GM19397 (cell line): ENCODE measurements around the gene CELSR1.

Source experiments
- ATAC-seq: cut with Tn5 transposase; IDR thresholded peaks from one replicate; pipeline ENCODE4 v1.9.1; 2021; ENCODE audit warnings: mild to moderate bottlenecking, moderate library complexity; ENCODE audit not compliant: unreplicated experiment

Gene CELSR1

DNA sequence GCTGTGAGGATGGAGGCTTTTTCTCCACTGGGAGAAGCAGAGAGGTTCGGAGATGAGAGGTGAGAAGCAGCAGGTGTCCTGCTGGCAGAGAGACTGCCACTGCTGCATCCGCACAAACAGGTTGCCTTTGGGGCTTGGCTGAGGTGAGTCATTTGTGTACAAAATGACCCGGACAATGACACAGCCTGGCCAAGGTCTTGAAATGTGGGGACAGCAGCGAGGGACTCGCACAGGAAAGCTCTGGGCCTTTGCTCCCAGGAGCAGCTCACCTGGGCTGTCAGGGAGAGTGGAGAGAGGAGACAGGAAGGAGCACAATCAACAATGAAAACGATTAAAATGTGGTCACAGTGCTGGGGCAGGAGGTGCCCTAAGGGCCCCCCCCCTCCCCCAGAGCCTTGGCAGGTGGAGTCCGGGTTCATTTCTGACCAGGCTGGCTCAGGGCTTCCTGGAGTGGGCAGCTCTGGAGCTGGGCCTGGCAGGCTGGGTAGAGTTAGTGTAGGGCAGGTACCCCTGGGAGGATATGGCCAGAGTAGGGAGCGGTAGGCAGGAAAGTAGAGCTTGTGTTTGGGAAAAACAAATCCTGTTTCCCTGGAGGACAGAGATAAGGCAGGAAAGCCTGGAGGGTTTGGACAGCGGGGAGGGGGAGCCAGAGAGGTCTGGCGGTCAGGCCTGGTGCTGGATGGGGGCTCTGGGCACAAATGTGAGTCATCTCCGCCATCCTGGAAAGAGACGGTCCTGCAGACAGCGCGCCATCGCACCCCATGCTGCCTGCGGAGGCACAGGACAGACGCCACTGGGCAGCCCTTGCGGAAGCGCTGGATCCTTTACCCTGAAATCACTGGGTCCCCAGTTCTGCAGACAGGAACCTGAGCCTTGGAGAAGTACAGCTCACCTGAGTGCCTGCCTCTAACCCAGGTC, 37.8 kb upstream of the CELSR1 start:
- ATAC-seq: no peak

GRCh38 chr22:46574438-46574992, 37.1 kb upstream of the CELSR1 start:
- ATAC-seq: no peak

GRCh38 chr22:46573781-46574437, 36.5 kb upstream of the CELSR1 start:
- no peak for ATAC-seq

DNA sequence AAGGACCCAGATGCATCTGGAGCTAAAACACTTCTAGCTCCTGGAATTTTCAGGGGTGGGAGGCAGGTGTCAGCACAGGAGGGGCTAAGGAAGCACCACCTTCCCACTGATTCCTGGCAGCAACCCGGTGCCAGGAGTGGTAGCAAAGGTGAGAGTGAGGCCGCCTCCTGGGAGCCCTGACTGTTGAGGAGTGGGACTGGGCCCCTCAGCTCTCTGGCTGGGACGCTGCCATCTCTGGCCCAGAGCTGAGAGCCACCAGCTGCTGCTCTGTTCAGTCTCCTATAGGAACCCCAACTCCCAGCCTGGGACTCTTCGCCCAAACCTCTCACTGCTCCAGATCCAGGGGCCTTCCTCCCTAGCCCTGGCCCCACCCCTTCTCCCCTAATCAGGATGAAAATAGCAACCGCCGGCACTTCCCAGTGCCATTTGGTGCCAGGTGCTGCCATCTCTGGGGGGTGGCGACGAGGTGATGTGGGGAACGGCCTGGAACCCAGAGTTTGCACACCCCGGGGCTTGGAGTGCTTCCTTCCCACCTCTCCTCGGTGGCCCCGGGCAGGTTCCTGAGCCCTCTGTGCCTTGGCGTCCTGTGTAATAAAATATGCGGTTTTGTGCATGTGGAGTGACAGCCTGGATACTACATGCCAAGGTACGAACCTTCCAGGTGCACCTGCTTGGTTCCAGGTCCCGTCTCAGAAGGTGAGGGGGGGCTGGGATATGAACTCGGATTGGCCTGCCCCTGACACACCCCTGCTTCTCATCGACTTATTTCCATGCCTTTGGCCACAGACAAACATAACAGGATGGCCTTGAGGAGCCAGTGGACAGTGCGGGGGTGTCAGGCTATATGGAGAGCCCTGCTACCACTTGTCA, 35.7 kb upstream of the CELSR1 start:
- no peak for ATAC-seq

DNA sequence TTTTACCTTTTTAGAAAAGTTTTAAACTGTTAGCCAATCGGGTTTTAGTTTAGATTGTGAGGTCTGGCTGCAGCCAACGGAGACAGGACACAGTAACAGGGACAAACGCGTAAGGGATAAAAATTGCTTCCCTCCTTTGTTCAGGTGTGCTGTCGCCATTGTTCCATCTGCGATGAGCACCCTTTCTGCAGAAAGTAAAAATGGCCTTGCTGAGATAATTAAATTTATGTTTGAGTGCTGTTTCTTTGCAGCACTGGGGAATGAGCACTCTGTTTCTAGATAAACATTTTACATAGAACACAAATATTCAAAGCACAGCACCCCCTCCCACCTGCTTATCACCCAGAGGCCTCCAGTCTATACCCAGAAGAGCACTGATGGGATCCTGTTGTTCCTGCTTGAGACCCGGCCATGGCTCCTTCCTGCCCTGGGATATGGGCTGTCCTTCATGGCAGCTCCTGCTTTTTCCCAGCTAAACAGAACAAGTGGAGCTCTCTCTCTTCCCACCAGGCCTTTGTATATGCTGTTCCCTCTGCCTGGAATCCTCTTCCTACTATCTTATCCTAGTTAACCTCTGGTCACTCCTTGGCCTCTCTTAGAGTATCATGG, 34.3 kb upstream of the CELSR1 start:
- no peak for ATAC-seq

- no peak for ATAC-seq
These were observed 32.7 kb upstream of the CELSR1 start for GRCh38 chr22:46569848-46570695.

DNA sequence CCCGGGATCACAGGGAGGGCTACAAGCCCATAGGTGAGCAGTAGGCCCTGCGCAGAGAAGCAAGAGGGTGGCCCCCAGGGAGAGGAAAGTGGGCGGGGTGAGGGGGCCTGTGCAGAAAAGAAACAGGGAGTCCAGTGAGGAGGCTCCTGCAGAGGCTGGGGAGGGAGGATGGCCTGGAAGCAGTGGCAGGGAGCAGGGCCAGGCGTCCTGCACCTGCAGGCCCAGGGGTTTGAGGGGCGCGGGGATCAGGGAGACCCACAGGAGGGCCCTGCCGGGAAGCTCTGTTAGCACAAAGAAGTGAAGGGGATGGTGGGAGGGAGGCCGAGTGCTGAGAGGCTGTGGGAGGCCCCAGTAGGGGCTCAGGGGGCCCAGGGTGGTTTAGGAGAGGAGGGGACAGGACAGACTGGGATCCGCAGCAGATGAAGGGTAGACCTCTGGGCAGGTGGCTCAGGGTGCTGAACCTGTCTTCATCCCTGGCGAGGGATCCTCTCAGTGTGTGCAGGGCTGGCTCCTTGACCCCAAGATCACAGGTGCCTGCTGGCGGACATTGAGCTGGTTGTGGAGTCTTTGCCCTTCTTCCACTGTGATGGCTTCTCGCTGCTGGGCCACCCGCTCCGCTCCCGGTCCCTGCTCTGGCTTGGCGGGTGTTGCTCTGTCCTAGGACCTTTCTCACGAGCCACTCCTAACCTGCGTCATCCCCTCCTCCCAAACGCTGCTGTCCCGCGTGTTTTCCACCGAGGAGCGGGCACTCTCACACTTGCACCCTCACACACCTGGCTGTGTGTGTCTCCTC, 31.8 kb upstream of the CELSR1 start:
- ATAC-seq: no peak

DNA sequence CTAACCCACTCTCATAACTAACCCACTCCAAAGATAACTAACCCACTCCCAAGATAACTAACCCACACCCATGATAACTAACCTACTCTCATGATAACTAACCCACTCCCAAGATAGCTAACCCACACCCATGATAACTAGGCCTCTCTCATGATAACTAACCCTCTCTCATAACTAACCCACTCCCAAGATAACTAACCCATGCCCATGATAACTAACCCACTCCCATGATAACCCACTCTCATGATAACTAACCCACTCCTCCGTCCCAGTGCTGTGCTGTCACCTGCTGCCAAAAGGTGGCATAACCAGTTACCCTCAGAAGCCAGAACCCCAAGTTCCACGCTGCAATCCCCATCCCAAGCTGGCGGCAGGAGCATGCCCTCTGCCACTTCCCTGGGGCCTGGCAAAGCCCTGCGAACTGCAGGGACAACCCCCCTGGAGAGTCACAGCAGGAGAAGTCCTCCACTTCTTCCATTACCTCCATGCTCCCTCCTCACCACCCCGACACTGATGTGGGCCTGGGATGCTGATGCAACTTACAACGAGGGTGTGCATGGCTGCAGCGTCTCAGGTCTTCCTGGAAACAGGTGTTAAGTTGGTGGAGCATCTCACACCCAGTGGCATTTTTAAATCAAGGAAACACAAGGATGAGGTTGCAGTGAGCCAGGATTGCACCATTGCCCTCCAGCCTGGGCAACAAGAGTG, 30.8 kb upstream of the CELSR1 start:
- no peak for ATAC-seq

DNA sequence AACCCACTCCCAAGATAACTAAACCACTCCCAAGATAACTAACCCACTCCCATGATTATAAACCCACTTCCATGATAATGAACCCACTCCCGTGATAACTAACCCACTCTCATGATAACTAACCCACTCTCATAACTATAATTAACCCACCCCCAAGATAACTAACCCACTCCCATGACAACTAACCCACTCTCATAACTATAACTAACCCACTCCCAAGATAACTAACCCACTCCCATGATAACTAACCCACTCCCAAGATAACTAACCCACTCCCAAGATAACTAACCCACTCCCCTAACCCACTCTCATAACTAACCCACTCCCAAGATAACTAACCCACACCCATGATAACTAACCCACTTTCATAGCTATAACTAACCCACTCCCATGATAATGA, 30.1 kb upstream of the CELSR1 start:
- ATAC-seq: no peak

GRCh38 chr22:46564084-46564714, 26.8 kb upstream of the CELSR1 start:
- no peak for ATAC-seq

DNA sequence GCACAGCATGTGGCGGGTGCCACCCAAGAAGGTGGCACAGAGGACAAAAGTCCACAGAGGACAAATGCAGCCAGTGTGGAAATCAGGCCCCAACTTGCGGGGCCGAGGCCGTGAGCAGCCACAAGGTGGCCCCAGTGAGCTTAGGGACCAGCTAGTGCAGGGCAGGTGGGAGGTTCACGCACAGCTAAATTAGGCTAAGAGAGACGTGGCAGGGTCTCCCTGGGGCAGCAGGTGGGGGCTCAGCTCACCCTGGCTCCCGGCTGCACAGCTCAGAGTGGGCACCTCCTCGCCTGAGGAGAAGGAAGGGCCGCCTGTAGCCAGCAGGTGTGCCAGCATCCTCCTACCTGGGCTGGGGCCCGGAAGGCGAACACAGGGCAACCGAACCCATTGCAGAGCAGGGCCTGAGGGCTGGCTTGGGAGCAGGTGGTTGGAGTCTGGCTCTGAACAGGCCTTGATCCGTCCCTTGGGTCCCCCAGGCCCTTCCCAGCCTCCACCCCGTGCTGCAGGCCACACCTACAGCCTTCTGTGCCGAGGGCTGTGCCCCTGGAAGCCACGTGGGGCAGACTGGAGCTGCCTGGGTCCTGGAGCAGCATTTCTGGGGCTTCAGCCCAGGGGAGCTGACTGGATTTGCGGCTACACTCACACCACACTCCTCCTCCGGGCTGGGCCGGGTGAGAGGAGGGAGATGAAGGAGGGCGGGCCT, 26.1 kb upstream of the CELSR1 start:
- ATAC-seq: no peak

- ATAC-seq: no peak
These were observed 24.1 kb upstream of the CELSR1 start for GRCh38 chr22:46561435-46561905.

GRCh38 chr22:46560696-46561295, 23.4 kb upstream of the CELSR1 start:
- ATAC-seq: no peak

DNA sequence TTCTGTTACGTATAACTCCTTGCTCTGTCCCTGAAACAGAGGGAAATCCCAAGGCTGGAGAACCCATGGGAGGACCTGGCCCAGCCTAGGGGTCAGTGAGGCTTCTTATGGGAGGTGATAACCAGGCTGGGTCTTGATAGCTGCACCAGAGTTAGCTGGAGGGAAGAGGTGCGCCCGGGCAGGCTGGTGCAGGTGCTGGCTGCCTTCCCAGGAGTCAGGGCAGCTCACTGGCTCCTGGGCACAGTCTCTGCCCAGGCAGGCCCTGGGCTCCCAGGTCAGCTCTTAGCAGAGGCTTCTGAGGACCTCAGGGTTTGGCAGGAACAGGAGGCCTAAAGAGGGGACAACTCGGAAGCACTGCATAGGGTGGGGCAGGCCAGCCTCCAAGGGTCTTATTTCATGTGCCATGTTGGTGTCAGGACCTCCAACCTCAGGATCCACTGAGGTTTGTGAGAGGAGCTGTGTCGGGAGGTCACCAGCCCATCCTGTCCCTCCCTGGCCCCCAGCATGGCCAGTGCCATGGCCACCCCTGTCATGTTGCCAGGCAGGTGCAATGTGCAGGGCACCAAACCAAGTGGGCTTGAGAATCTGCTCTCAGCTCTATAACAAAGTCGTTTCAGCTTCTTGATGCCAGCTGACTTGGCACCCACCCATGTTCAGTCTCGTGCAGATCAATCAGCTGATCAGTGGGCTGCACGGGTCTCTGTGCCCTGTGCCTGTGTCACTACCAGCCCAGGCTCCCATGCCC, 20.5 kb upstream of the CELSR1 start:
- ATAC-seq: no peak

GRCh38 chr22:46556775-46557174, 19.4 kb upstream of the CELSR1 start:
- no peak for ATAC-seq

DNA sequence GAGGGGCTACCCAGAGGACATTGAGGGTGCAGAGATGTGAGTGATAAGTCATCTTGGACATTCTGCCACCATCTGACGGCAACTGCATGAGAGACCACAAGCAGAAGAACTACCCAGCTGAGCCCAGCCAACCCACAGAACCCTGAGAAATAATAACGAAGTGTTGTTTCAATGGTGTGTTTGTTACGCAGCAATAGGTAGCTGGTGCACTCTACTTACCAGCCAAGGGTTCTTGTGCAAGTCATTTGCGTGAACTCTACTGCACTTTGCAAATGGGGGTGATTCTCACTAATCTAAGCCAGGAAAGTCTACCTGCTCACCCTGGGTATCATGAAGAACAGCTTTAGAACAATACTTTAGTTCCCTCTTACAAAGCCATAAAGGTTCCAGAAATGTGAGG, 15.8 kb upstream of the CELSR1 start:
- no peak for ATAC-seq
